Astrocyte (in vitro differentiated cells and primary cell): ENCODE data around the gene BAHD1. TPM values are rescaled to one million over a fixed set of nuclear protein-coding genes. Genes with fewer than 3 reads are reported as not detected.

Source experiments
- DNase-seq: peaks from one replicate; pipeline ENCODE4 v3.0.0-alpha.2; 2010; ENCODE audit warnings: low read depth
- FAIRE-seq: peaks from 2 replicates; lab custom pipeline; 2011; peaks lifted over from hg19 to GRCh38; lab: Jason Lieb, UNC
- H2AFZ ChIP-seq: 2 replicates; pipeline ENCODE4 v1.6.0; 2012; ENCODE audit warnings: low read depth, low read length, inconsistent platforms
- H3K27ac ChIP-seq: 2 replicates; pipeline ENCODE4 v1.5.1; 2011; ENCODE audit warnings: low read depth, low read length, inconsistent platforms
- H3K27me3 ChIP-seq: 2 replicates; pipeline ENCODE4 v1.6.0; 2011; ENCODE audit warnings: low read length, inconsistent platforms; ENCODE audit not compliant: insufficient read depth
- H3K36me3 ChIP-seq: 2 replicates; pipeline ENCODE4 v1.5.1; 2011; ENCODE audit warnings: low read length, inconsistent platforms; ENCODE audit not compliant: insufficient read depth
- H3K4me1 ChIP-seq: 2 replicates; pipeline ENCODE4 v1.5.1; 2011; ENCODE audit warnings: low read length, inconsistent platforms; ENCODE audit not compliant: insufficient read depth
- H3K4me2 ChIP-seq: 2 replicates; pipeline ENCODE4 v1.6.0; 2012; ENCODE audit warnings: low read length, inconsistent platforms
- H3K4me3 ChIP-seq: 2 replicates; pipeline ENCODE4 v1.5.1; 2011; ENCODE audit warnings: low read depth, mild to moderate bottlenecking, low read length, inconsistent platforms; ENCODE audit not compliant: insufficient read depth
- H3K79me2 ChIP-seq: 2 replicates; pipeline ENCODE4 v1.6.0; 2012; ENCODE audit warnings: mild to moderate bottlenecking, low read length, inconsistent platforms; ENCODE audit not compliant: insufficient read depth
- H3K9ac ChIP-seq: 2 replicates; pipeline ENCODE4 v1.6.0; 2012; ENCODE audit warnings: mild to moderate bottlenecking, low read length, inconsistent platforms
- H3K9me3 ChIP-seq: 2 replicates; pipeline ENCODE4 v1.5.1; 2012; ENCODE audit warnings: low read depth, mild to moderate bottlenecking, low read length, inconsistent platforms; ENCODE audit not compliant: insufficient read depth
- H4K20me1 ChIP-seq: 2 replicates; pipeline ENCODE4 v1.6.0; 2012; ENCODE audit warnings: low read length, inconsistent platforms; ENCODE audit not compliant: insufficient read depth
- H3K27ac Mint-ChIP-seq: one replicate; pipeline ENCODE4 v1.8.0; 2021; ENCODE audit warnings: mild to moderate bottlenecking, mixed read lengths; ENCODE audit not compliant: unreplicated experiment
- H3K27me3 Mint-ChIP-seq: one replicate; pipeline ENCODE4 v1.8.0; 2021; ENCODE audit warnings: low read depth, mixed read lengths; ENCODE audit not compliant: unreplicated experiment
- H3K36me3 Mint-ChIP-seq: one replicate; pipeline ENCODE4 v1.8.0; 2021; ENCODE audit warnings: low read depth, mixed read lengths; ENCODE audit not compliant: unreplicated experiment
- H3K4me1 Mint-ChIP-seq: one replicate; pipeline ENCODE4 v1.8.0; 2021; ENCODE audit warnings: low read depth, mixed read lengths; ENCODE audit not compliant: unreplicated experiment
- H3K4me3 Mint-ChIP-seq: one replicate; pipeline ENCODE4 v1.8.0; 2021; ENCODE audit warnings: mild to moderate bottlenecking, moderate library complexity, mixed read lengths; ENCODE audit not compliant: unreplicated experiment
- H3K9me3 Mint-ChIP-seq: one replicate; pipeline ENCODE4 v1.8.0; 2021; ENCODE audit warnings: mild to moderate bottlenecking, mixed read lengths; ENCODE audit not compliant: unreplicated experiment
- EZH2 ChIP-seq: IDR thresholded peaks from 2 replicates; pipeline ENCODE4 v1.6.1; 2012; ENCODE audit warnings: mild to moderate bottlenecking, low read length, inconsistent platforms; ENCODE audit not compliant: insufficient read depth
- total RNA-seq: library from RNA; stranded (reverse); gene quantifications from 2 replicates; pipeline ENCODE4 v1.2.1, GENCODE V29; 2021
- TF ChIP-seq, protein P1 (sequence below): IDR thresholded peaks from 2 replicates; pipeline ENCODE4 v1.5.1; 2011; ENCODE audit warnings: low read depth, mild to moderate bottlenecking, inconsistent platforms, low read length, moderate library complexity; ENCODE audit not compliant: insufficient read depth

The BAHD1 gene
- total RNA-seq, 1 donor from 2014 or later: 30.4 TPM

DNA sequence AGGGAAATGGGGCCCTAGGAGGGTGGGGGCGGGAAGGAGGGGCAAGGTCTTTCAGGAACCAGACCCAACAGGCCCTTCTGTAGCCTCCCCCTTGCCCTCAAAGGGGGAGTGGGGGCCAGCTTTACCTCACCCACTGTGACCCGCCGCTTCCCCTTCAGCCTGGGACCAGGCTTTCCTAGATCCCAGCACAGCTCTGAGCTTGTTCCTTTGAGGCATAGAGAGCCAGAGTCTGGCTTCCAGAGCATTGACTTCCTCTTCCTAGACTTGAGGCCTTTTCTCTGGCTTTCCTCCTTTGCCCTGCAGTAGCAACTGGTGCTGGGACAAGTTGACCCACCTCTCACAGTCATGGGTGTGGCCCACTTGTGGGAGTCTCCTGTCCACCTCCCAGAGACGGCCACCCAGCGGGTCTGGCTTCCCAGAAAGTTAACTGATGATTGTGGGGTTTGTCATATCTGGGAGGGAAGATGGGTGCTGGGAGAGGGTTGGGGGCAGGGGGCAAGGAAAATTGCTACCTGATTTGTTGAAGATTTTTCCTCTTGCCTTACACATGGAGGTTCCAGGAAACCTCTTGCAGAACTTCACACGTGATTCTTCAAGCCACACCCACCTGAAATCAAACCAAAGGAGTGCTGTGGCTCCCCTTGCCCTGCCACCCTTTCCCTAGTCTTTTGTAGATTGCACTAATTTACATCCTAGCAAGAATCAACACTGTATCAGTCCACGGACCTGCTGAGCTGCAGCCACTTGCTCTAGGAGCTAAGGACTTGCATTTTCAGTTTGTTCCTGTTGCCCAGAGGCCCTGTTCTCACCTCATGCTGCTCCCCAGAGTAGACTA lies 25.9 kb downstream of the BAHD1 start:
- no peak overlapping the region for H3K4me3 ChIP-seq
- H3K27ac ChIP-seq: no peak overlapping the region
- H3K4me1 Mint-ChIP-seq: peaks cover 3% of the 10 kb centered on the region
- H3K9me3 Mint-ChIP-seq: no peaks in the 10 kb centered on the region
- H2AFZ ChIP-seq: no peak overlapping the region
- peaks cover 23% of the 10 kb centered on the region for H3K36me3 Mint-ChIP-seq
- DNase-seq (no peak), FAIRE-seq (no peak)
- H3K27me3 ChIP-seq: no peaks in the 10 kb centered on the region
- peaks cover 3% of the 10 kb centered on the region for H3K79me2 ChIP-seq
- H3K9me3 ChIP-seq: no peaks in the 10 kb centered on the region
- H3K36me3 ChIP-seq: peaks cover 17% of the 10 kb centered on the region
- TF ChIP-seq EZH2: no peak
- TF ChIP-seq, protein P1, sequence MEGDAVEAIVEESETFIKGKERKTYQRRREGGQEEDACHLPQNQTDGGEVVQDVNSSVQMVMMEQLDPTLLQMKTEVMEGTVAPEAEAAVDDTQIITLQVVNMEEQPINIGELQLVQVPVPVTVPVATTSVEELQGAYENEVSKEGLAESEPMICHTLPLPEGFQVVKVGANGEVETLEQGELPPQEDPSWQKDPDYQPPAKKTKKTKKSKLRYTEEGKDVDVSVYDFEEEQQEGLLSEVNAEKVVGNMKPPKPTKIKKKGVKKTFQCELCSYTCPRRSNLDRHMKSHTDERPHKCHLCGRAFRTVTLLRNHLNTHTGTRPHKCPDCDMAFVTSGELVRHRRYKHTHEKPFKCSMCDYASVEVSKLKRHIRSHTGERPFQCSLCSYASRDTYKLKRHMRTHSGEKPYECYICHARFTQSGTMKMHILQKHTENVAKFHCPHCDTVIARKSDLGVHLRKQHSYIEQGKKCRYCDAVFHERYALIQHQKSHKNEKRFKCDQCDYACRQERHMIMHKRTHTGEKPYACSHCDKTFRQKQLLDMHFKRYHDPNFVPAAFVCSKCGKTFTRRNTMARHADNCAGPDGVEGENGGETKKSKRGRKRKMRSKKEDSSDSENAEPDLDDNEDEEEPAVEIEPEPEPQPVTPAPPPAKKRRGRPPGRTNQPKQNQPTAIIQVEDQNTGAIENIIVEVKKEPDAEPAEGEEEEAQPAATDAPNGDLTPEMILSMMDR: no peak
- peaks cover 10% of the 10 kb centered on the region for H3K4me1 ChIP-seq
- no peak overlapping the region for H3K4me3 Mint-ChIP-seq
- no peak overlapping the region for H3K9ac ChIP-seq
- no peak overlapping the region for H3K4me2 ChIP-seq
- H3K27me3 Mint-ChIP-seq: no peaks in the 10 kb centered on the region
- peaks cover 24% of the 10 kb centered on the region for H4K20me1 ChIP-seq
- peak overlapping the region; percentile 53 for H3K27ac Mint-ChIP-seq

GRCh38 chr15:40467261-40467615 lies 26.5 kb downstream of the BAHD1 start:
- no peak overlapping the region for H3K9ac ChIP-seq
- H3K4me2 ChIP-seq: no peak overlapping the region
- Mint-ChIP-seq H3K4me1 (peaks cover 5% of the 10 kb centered on the region), H3K9me3 (no peaks in the 10 kb centered on the region), H3K27me3 (no peaks in the 10 kb centered on the region), H3K4me3 (no peak overlapping the region), H3K36me3 (peaks cover 23% of the 10 kb centered on the region), H3K27ac (no peak overlapping the region)
- peaks cover 17% of the 10 kb centered on the region for H3K36me3 ChIP-seq
- no peak for FAIRE-seq
- H2AFZ ChIP-seq: no peak overlapping the region
- no peak for TF ChIP-seq EZH2
- TF ChIP-seq, protein P1: no peak
- H3K4me3 ChIP-seq: no peak overlapping the region
- H3K79me2 ChIP-seq: peaks cover 9% of the 10 kb centered on the region
- peaks cover 25% of the 10 kb centered on the region for H4K20me1 ChIP-seq
- H3K27me3 ChIP-seq: no peaks in the 10 kb centered on the region
- no peaks in the 10 kb centered on the region for H3K9me3 ChIP-seq
- DNase-seq: no peak
- H3K4me1 ChIP-seq: peaks cover 15% of the 10 kb centered on the region
- H3K27ac ChIP-seq: no peak overlapping the region

- Mint-ChIP-seq H3K27me3 (no peaks in the 10 kb centered on the region), H3K9me3 (no peaks in the 10 kb centered on the region), H3K4me1 (peaks cover 7% of the 10 kb centered on the region), H3K4me3 (no peak overlapping the region), H3K27ac (peak overlapping the region; percentile 5), H3K36me3 (peaks cover 18% of the 10 kb centered on the region)
- H3K27ac ChIP-seq: no peak overlapping the region
- no peak overlapping the region for H3K9ac ChIP-seq
- peaks cover 10% of the 10 kb centered on the region for H3K36me3 ChIP-seq
- no peak overlapping the region for H2AFZ ChIP-seq
- H3K27me3 ChIP-seq: no peaks in the 10 kb centered on the region
- peaks cover 15% of the 10 kb centered on the region for H3K4me1 ChIP-seq
- no peak overlapping the region for H3K4me3 ChIP-seq
- DNase-seq (no peak), FAIRE-seq (no peak)
- TF ChIP-seq, protein P1: no peak
- TF ChIP-seq EZH2: no peak
- H3K9me3 ChIP-seq: no peaks in the 10 kb centered on the region
- H3K79me2 ChIP-seq: peaks cover 11% of the 10 kb centered on the region
- H3K4me2 ChIP-seq: no peak overlapping the region
- peaks cover 21% of the 10 kb centered on the region for H4K20me1 ChIP-seq
Observed at GRCh38 chr15:40468898-40469331, 28.2 kb downstream of the BAHD1 start.
